ENCODE data around the gene DOK3. TPM values are rescaled to one million over a fixed set of nuclear protein-coding genes. Genes with fewer than 3 reads are reported as not detected.

Gene DOK3
- total and polyA plus RNA-seq, 2 of the 13 experiments (the other 11 are each of a cell fraction or from before 2014, with no cell fraction given) = 1.4 to 1.5 TPM

- Histone ChIP-seq H3K36me3 (replicated peaks in 1 of 2; ENCODE audit: control insufficient read depth in 1 of 2, insufficient read depth in 2 of 2, low read length in 2 of 2) (peaks cover 29 to 77% of the 10 kb centered on the region in 2 experiments), H3K4me2 (ENCODE audit: low read depth, low read length) (no peak overlapping the region), H4K20me1 (ENCODE audit: insufficient read depth, low read length) (peaks cover 9% of the 10 kb centered on the region), H3K27ac (ENCODE audit: extremely low read length, insufficient read depth, low read length) (no peak overlapping the region), H3K79me2 (ENCODE audit: insufficient read depth, low read length) (peaks cover 37% of the 10 kb centered on the region), H3K9me3 (ENCODE audit: low read length) (no peaks in the 10 kb centered on the region), H3K4me1 (ENCODE audit: insufficient read depth, low read length) (no peaks in the 10 kb centered on the region), H2AFZ (ENCODE audit: low read length) (no peak overlapping the region), H3K4me3 (replicated peaks in 1 of 3; ENCODE audit: insufficient read depth in 1 of 3, low read depth in 2 of 3, low read length in 3 of 3) (no peak overlapping the region), H3K27me3 (ENCODE audit: control insufficient read depth in 1 of 2, insufficient read depth in 2 of 2, low read length in 2 of 2) (no peaks in the 10 kb centered on the region), H3K9ac (ENCODE audit: insufficient read depth, low read depth, low read length) (no peak overlapping the region)
- no TSS peak for BruUV-seq (replicated peaks)
- intact Hi-C loops (cut with micrococcal nuclease; ENCODE audit: unreplicated experiment) = no loop called here
- ATAC-seq (no peak), DNase-seq (ENCODE audit: low spot score) (no peak), FAIRE-seq (no peak)
- TF ChIP-seq AKAP8 (CRISPR knock-in tag; IDR thresholded peaks at IDR 0.05) (no peak), CEBPB (IDR thresholded peaks at IDR 0.05; ENCODE audit: borderline replicate concordance, low read depth, low read length) (peak; percentile 27; the same call in 1 of the 2 replicates), TERF1 (CRISPR knock-in tag; IDR thresholded peaks at IDR 0.05) (no peak), SMAD9 (CRISPR knock-in tag; IDR thresholded peaks at IDR 0.05) (no peak)
- WGBS (ENCODE audit: low lambda C conversion rate) = 94% methylated on average over 2 of the region's 2 CpGs
- in situ Hi-C loops (cut with HindIII; ENCODE audit: extremely low pct_ligation_motif_present, low pct_unique_long_range_greater_than_20kb) = no loop called here
- CTCF ChIA-PET (ENCODE audit: low intra/inter-chr PET ratio, low total read pairs) = no interaction called here
- POLR2A ChIA-PET = no interaction called here
Measured at GRCh38 chr5:177539411-177539810, 29.8 kb upstream of the DOK3 start.

GRCh38 chr5:177538876-177539275, 29.2 kb upstream of the DOK3 start:
- Histone ChIP-seq H4K20me1 (ENCODE audit: insufficient read depth, low read length) (peaks cover 9% of the 10 kb centered on the region), H3K4me2 (ENCODE audit: low read depth, low read length) (no peak overlapping the region), H3K9me3 (ENCODE audit: low read length) (no peaks in the 10 kb centered on the region), H3K27me3 (ENCODE audit: control insufficient read depth in 1 of 2, insufficient read depth in 2 of 2, low read length in 2 of 2) (no peaks in the 10 kb centered on the region), H3K4me3 (replicated peaks in 1 of 3; ENCODE audit: insufficient read depth in 1 of 3, low read depth in 2 of 3, low read length in 3 of 3) (no peak overlapping the region), H3K36me3 (replicated peaks in 1 of 2; ENCODE audit: control insufficient read depth in 1 of 2, insufficient read depth in 2 of 2, low read length in 2 of 2) (peaks cover 29 to 80% of the 10 kb centered on the region in 2 experiments), H3K9ac (ENCODE audit: insufficient read depth, low read depth, low read length) (no peak overlapping the region), H2AFZ (ENCODE audit: low read length) (no peak overlapping the region), H3K4me1 (ENCODE audit: insufficient read depth, low read length) (no peaks in the 10 kb centered on the region), H3K27ac (ENCODE audit: extremely low read length, insufficient read depth, low read length) (no peak overlapping the region), H3K79me2 (ENCODE audit: insufficient read depth, low read length) (peaks cover 32% of the 10 kb centered on the region)
- over 99% methylated on average over 10 of the region's 10 CpGs for WGBS (ENCODE audit: low lambda C conversion rate)
- FAIRE-seq (no peak), DNase-seq (ENCODE audit: low spot score) (no peak), ATAC-seq (no peak)
- ChIA-PET POLR2A (no interaction called here), CTCF (ENCODE audit: low intra/inter-chr PET ratio, low total read pairs) (no interaction called here)
- intact Hi-C loops (cut with micrococcal nuclease; ENCODE audit: unreplicated experiment) (no loop called here), in situ Hi-C loops (cut with HindIII; ENCODE audit: extremely low pct_ligation_motif_present, low pct_unique_long_range_greater_than_20kb) (no loop called here)
- BruUV-seq (replicated peaks) = no TSS peak
- TF ChIP-seq MZF1 (CRISPR knock-in tag; IDR thresholded peaks at IDR 0.05; ENCODE audit: borderline replicate concordance) (no peak), CCAR2 (optimal IDR thresholded peaks at IDR 0.05; ENCODE audit: low read depth, low read length) (no peak), E2F5 (CRISPR knock-in tag; conservative IDR thresholded peaks at IDR 0.05) (no peak), SETDB1 (CRISPR knock-in tag; IDR thresholded peaks at IDR 0.05; ENCODE audit: borderline replicate concordance) (no peak), ZNF546 (CRISPR knock-in tag; conservative IDR thresholded peaks at IDR 0.05) (no peak), AHDC1 (CRISPR knock-in tag; IDR thresholded peaks at IDR 0.05; ENCODE audit: borderline replicate concordance) (no peak), ZNF558 (CRISPR knock-in tag; IDR thresholded peaks at IDR 0.05; ENCODE audit: borderline replicate concordance) (no peak), CEBPG (CRISPR knock-in tag; IDR thresholded peaks at IDR 0.05) (no peak)
